ENCODE data around the gene RASAL3. TPM values are rescaled to one million over a fixed set of nuclear protein-coding genes. Genes with fewer than 3 reads are reported as not detected.

The RASAL3 gene
- total RNA-seq, 1 experiment from 2014 or later, result 0.10 TPM

GRCh38 chr19:15450528-15450890 lies 13.8 kb downstream of the RASAL3 start:
- H3K4me1 ChIP-seq (ENCODE audit: control insufficient read depth, insufficient read depth, low read length), result no peaks in the 10 kb centered on the region; the same call in 1 of the 2 replicates
- no peaks in the 10 kb centered on the region for H3K9me3 ChIP-seq (ENCODE audit: control insufficient read depth, insufficient read depth, low read depth, low read length)
- H3K27ac ChIP-seq (ENCODE audit: low read length), result no peak overlapping the region
- in situ Hi-C loops (cut with HindIII; ENCODE audit: low pct_unique_long_range_greater_than_20kb, low sequenced_read_pairs), result no loop called here
- H3K36me3 ChIP-seq (ENCODE audit: control insufficient read depth, insufficient read depth, low read length), result no peaks in the 10 kb centered on the region
- no TSS peak for BruUV-seq (replicated peaks)
- TF ChIP-seq SIN3A (IDR thresholded peaks at IDR 0.05; ENCODE audit: borderline replicate concordance, insufficient read depth, low read depth, low read length) (no peak), REST (IDR thresholded peaks at IDR 0.05; ENCODE audit: insufficient read depth in 1 of 2, low read depth in 2 of 2, low read length in 1 of 2) (no peak), TCF7L2 (IDR thresholded peaks at IDR 0.05; ENCODE audit: low read depth, low read length) (no peak), POLR2AphosphoS5 (IDR thresholded peaks at IDR 0.05; ENCODE audit: low read depth, low read length) (no peak)
- TF ChIP-seq, protein P1, sequence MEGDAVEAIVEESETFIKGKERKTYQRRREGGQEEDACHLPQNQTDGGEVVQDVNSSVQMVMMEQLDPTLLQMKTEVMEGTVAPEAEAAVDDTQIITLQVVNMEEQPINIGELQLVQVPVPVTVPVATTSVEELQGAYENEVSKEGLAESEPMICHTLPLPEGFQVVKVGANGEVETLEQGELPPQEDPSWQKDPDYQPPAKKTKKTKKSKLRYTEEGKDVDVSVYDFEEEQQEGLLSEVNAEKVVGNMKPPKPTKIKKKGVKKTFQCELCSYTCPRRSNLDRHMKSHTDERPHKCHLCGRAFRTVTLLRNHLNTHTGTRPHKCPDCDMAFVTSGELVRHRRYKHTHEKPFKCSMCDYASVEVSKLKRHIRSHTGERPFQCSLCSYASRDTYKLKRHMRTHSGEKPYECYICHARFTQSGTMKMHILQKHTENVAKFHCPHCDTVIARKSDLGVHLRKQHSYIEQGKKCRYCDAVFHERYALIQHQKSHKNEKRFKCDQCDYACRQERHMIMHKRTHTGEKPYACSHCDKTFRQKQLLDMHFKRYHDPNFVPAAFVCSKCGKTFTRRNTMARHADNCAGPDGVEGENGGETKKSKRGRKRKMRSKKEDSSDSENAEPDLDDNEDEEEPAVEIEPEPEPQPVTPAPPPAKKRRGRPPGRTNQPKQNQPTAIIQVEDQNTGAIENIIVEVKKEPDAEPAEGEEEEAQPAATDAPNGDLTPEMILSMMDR (IDR thresholded peaks at IDR 0.05), result no peak
- DNase-seq (ENCODE audit: low read depth, low spot score), result no peak
- no peak overlapping the region; a peak in 1 of 4 replicates for H3K4me3 ChIP-seq (ENCODE audit: low read depth in 2 of 2, low read length in 2 of 2)
- ATAC-seq, result no peak
- CTCF ChIA-PET, result no interaction called here
- intact Hi-C loops (cut with micrococcal nuclease; ENCODE audit: unreplicated experiment), result no loop called here
- H3K27me3 ChIP-seq (ENCODE audit: control insufficient read depth, insufficient read depth, low read length), result no peaks in the 10 kb centered on the region
- POLR2A ChIA-PET, result interaction anchor here (0.6 kb wide), 1 partner anchor 1002 kb away, joined by 15 read pairs; no protein-coding TSS in a partner anchor

- intact Hi-C loops (cut with micrococcal nuclease; ENCODE audit: unreplicated experiment) (no loop called here), in situ Hi-C loops (cut with HindIII; ENCODE audit: low pct_unique_long_range_greater_than_20kb, low sequenced_read_pairs) (no loop called here)
- POLR2A ChIA-PET, result interaction anchor here (0.6 kb wide), 1 partner anchor 1003 kb away, joined by 15 read pairs; no protein-coding TSS in a partner anchor
These were observed 14.5 kb downstream of the RASAL3 start, which contains the start of gene WIZ for GRCh38 chr19:15449620-15450527. Gene WIZ, minus strand, starts transcription at chr19:15449956. Its CDS starts 1,649 bp downstream, at chr19:15448307.

More at GRCh38 chr19:15449620-15450527, 14.5 kb downstream of the RASAL3 start, which contains the start of gene WIZ:
- CTCF ChIA-PET, result no interaction called here
- H3K4me1 ChIP-seq (ENCODE audit: control insufficient read depth, insufficient read depth, low read length), result no peaks in the 10 kb centered on the region; the same call in 1 of the 2 replicates
- no peaks in the 10 kb centered on the region for H3K36me3 ChIP-seq (ENCODE audit: control insufficient read depth, insufficient read depth, low read length)
- ATAC-seq (peak; percentile 80), DNase-seq (ENCODE audit: low read depth, low spot score) (no peak)
- BruUV-seq (replicated peaks), result no TSS peak
- H3K9me3 ChIP-seq (ENCODE audit: control insufficient read depth, insufficient read depth, low read depth, low read length), result no peaks in the 10 kb centered on the region
- 0 out of 2 replicates have a peak within 1 kb of the TSS, but pooled peaks have one; percentile 69 for H3K27ac ChIP-seq (ENCODE audit: low read length)
- no peaks in the 10 kb centered on the region for H3K27me3 ChIP-seq (ENCODE audit: control insufficient read depth, insufficient read depth, low read length)
- H3K4me3 ChIP-seq (ENCODE audit: low read depth in 2 of 2, low read length in 2 of 2), result peak within 1 kb of the TSS; percentile 47 to 54
- TF ChIP-seq POLR2AphosphoS5 (IDR thresholded peaks at IDR 0.05; ENCODE audit: low read depth, low read length) (no peak), REST (IDR thresholded peaks at IDR 0.05; ENCODE audit: insufficient read depth in 1 of 2, low read depth in 2 of 2, low read length in 1 of 2) (no peak), TCF7L2 (IDR thresholded peaks at IDR 0.05; ENCODE audit: low read depth, low read length) (no peak), SIN3A (IDR thresholded peaks at IDR 0.05; ENCODE audit: borderline replicate concordance, insufficient read depth, low read depth, low read length) (no peak)
- TF ChIP-seq, protein P1 (IDR thresholded peaks at IDR 0.05), result no peak

All from Panc1 (cell line).